Sigmoid colon (tissue), 4 donors: ENCODE measurements around the gene OR5B17.

ENCODE experiments used
- EP300 ChIP-seq, 4 donors: sonication (generic); formaldehyde crosslinking; IDR thresholded peaks; one replicate each; pipeline ENCODE4 v1.6.1; 2017; ENCODE audit warnings: antibody characterized with exemption in 4 of 4
- POLR2A ChIP-seq, 2 donors: fragments of 450-650 bp; IDR thresholded peaks; one replicate each; pipeline ENCODE4 v1.6.1; 2016; ENCODE audit warnings: antibody characterized with exemption in 2 of 2, mild to moderate bottlenecking in 2 of 2, moderate library complexity in 2 of 2
- POLR2AphosphoS5 ChIP-seq, 4 donors: sonication (generic); formaldehyde crosslinking; IDR thresholded peaks; one replicate each; pipeline ENCODE4 v1.6.1; 2017; ENCODE audit warnings: antibody characterized with exemption in 4 of 4
- TF ChIP-seq, protein P1 (sequence below), 4 experiments: fragments of 450-650 bp in 3 of 4; fragments of 200-600 bp in 1 of 4; IDR thresholded peaks; one replicate each; pipeline ENCODE4 v1.5.1; 2016 to 2019; ENCODE audit warnings: antibody characterized with exemption in 4 of 4, mild to moderate bottlenecking in 3 of 4, moderate library complexity in 2 of 4

DNA sequence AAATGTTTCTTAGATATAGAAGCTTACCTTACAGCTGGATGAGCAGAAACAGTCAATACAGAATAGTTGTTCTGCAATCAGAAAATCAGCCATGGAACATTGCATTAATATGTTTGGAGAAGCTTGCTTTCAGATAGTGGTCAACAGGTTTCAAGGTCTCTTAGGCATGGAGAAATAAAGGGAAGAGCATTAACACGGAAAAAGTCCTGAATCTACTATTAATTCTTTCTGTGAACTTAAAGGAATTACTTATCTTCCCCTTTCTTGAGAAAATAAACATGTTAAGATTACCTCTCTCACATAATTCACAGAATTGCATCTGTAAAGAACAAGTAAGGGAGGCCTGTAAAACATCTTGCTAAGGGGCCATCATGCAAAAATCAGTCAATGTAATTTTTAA lies 47.9 kb upstream of the OR5B17 start, which contains the start of gene OR5B3:
- TF ChIP-seq POLR2A (IDR thresholded peaks at IDR 0.05) = no peak
- TF ChIP-seq, protein P1, sequence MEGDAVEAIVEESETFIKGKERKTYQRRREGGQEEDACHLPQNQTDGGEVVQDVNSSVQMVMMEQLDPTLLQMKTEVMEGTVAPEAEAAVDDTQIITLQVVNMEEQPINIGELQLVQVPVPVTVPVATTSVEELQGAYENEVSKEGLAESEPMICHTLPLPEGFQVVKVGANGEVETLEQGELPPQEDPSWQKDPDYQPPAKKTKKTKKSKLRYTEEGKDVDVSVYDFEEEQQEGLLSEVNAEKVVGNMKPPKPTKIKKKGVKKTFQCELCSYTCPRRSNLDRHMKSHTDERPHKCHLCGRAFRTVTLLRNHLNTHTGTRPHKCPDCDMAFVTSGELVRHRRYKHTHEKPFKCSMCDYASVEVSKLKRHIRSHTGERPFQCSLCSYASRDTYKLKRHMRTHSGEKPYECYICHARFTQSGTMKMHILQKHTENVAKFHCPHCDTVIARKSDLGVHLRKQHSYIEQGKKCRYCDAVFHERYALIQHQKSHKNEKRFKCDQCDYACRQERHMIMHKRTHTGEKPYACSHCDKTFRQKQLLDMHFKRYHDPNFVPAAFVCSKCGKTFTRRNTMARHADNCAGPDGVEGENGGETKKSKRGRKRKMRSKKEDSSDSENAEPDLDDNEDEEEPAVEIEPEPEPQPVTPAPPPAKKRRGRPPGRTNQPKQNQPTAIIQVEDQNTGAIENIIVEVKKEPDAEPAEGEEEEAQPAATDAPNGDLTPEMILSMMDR (IDR thresholded peaks at IDR 0.05) = no peak
- TF ChIP-seq POLR2AphosphoS5 (IDR thresholded peaks at IDR 0.05) = no peak
- TF ChIP-seq EP300 (IDR thresholded peaks at IDR 0.05) = no peak
